HG03064 (cell line): Measurements from ENCODE around the gene IGLL5.
A peak's percentile ranks its signal among the peaks of the same experiment; 100 is the strongest.

Source experiments
- ATAC-seq: cut with Tn5 transposase; IDR thresholded peaks from one replicate; pipeline ENCODE4 v1.9.1; 2021; ENCODE audit warnings: low read depth; ENCODE audit not compliant: unreplicated experiment

The IGLL5 gene

DNA sequence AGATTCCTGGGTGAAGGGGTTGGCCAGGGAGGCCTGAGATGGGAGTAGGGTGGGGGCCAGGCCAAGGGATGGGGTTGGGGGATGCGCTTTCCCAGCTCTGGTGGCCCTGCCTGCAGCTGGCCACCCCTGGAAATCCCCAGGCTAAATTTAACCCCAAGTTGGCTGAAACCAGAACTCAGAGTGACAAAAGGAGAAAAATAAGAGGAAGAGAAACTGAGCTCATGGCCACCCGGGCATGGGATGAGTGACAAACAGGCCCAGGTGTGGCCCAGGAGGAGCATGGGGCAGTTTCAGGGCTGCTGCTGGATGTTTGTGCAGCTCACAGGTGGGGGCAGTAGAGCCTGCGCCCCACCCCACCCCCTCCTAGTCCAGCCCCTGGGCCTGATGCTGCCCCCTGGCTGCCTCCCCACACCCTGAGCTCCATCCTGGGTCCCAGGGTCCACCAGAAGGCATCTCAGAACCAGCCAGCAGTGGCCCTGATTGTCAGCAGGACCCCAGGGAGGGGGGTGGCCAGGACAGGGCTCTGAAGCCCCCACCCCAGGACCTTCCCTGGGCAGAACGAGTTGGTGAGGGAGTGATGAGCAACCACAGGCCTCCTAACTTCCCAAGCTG lies 48.0 kb downstream of the IGLL5 start:
- peak; percentile 84 for ATAC-seq

DNA sequence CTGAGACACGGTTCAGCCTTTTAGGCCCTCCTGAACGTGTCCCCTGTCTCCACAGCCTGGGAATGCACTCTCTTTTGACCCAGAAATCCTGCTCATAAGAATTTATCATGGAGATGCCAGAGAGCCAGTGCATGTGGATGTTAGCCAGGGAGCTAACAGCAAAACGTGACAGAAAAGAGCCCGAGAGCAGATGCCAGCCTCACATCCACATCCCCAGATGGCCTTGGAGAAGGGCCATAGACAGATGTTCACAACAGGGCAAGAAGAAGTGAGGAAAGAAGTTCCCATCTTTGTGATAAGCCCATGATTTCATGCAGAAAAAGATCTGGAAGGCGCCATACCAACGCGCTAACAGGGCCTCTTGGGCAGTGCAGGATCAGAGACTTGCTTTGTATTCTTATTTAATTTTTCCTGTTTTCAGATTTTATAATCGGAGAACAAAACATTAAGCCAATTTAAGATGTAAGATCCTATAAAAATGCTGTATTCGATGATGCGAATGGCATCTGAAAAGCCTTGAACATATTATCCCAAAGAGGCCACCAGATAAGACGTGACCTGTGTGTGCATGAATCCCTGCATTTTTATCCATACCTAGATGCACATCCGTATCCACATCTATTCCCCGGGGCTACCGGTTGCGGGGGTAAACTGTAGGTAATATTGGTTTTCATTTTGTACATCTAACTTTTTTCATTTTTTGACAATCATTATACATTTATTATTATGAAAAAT lies 48.7 kb downstream of the IGLL5 start:
- ATAC-seq = no peak

DNA sequence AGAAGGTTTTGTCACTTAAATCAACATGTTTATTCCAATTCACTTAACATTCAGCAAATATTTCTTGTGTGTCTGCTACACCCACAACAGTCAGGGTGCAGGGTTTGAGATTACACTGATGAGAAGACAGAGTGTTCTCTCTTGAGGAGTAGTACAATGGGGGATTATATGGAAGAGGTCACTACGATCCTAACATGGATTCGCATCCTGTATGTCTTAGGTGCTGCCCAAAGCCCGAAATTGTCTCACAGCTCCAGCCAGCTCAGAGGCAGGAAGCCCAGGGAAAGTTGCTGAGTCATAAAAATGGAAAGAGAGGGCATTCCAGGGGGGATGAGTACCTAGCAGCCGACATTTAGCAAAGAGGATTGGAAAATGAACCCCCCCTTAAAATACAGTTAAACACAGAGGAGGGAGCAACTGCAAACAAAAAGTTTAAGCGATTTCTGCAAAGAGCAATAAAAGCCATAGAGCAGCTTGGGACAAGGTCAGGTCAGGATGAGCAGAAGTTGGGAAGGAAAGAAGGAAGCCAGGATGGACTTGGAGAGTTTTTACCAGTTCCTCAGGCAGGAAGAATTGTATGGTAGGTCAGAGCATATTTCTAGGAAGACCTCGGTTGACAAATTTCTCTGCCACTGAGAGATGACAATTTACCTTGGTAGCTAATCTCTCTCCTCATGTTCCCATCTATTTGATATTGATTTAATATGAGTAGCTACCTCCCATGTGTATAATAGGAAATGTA lies 49.5 kb downstream of the IGLL5 start:
- no peak for ATAC-seq

DNA sequence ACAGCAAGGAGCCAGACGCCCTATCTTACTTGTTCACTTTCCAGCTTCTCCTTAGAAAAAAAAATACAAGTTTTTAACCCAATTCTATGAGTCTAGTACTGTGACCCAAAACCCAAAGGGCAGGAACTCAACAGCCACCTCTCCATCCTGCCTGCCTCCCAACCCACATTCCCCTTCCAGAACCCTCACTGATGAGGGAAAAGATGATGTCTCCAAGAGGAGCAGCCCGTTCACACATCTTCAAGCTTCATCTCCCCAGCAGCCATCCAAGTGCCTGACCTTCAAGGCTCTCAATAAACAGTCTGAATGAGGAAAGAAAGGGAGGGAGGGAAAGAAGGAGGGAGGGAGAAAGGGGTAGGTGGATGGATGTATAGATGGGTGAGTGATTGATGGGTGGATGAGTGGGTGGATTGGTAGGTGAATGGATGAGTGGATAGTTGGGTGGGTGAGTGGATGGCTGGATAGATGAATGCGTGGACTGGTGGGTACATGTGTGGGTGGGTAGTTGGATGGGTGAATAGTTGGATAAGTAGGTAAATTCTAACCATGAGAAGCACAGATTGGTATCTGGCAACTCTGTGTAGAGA lies 50.4 kb downstream of the IGLL5 start:
- ATAC-seq = no peak

DNA sequence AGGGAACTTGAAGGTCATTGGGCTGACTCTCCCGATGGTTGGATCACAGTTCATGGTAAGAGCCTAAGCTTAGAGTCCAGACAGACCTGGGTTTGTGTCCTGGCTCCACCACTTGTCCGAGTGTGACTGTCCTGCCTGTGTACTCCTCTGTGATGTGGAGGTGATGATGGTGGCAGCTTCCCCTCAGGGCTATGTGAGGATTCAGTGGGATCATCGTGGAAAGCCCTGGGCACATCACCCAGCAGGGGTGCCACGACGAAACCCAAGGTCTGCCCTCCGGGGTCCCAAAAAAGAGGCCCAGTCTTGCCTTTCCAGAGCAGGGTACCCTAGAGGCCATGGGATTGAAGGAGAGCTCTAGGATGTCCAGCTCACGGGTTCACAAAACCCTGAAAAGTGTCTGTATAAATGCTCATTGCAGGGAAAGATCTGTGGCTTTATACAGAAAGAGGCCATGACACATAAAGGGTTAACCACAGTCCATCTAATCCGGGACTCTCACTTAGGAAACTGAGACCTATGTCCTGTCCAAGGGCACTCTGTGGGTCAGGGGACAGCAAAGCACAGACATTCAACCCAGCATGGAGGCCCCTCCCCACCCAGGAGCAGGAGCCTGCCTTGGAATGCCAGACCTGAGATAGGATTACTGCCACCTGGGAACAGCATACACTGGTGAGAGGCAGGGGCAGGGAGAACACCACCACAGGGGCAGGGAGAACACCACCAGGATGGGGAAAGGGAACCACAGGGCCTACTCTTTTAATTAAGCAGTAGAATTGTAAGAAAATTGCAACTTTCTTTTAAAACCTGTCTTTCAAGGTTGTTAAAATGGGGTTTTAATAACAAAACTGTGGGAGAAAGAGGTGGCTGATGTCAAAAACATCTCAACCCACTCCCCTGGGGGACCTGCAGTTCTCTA lies 51.3 kb downstream of the IGLL5 start:
- ATAC-seq = no peak

DNA sequence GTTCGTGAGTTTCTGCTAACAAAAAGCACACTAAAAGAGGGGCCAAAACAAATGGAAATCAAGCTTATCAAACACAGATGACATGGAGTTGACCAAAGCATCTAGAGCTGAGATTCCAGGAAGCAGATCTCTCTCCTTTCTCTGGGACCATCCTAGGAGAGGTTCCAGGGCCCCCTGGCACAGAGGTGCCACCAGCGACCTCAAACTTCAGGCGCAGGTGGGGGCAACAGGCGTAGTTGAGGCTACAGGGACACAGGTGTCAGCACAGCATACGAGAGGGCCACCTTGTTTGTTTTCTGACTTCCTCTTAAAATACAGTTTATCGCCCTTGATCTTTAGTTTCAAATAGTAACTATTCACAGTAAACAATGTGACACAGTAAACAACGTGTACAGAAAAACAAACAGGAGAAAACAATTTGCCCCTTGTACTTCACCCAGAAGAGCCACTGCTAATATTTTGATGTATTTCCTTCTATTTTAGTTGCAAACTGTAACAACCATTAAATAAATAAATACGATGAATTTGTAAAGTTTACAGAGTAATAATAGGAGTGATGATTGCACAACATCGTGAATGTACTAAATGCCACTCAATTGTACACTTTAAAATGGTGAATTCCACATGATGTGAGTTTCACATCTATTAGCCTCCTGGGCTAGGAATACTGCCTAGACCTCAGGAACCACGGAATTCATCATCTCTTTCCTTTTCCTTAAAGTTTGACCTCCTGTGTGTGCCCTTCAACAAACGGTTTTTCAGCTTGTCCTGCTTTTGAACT lies 52.2 kb downstream of the IGLL5 start:
- ATAC-seq = no peak

DNA sequence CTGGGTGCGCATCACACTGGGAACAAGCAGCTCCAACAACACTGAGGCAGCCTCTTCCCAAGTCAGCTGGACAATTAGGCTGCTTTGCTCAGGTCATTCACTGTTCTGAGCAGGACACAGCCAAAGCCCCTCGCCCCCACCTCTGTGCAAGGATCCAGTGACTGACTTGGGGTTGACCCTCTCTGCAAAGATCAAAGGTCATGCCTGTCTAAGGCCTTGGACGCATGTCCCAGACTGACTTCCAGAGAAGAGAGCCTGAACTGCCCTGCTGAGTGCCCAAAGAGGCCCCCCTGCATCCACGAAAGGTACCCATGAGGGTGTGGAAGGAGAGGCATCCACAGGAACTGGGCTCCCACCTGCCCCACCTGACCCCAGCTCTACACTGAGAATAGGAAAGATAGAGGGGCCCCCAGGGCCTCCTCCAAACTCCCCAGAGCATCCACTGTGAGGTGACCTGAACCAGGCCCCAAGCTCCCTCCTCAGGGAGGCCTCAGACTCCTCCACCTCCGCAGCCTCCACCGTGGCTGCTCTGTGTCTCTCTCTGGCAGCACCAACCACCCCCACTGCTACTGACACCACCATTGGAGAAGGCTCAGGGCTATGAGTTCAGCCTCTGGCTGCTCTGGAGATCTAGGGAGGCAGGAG lies 53.5 kb downstream of the IGLL5 start:
- no peak for ATAC-seq

DNA sequence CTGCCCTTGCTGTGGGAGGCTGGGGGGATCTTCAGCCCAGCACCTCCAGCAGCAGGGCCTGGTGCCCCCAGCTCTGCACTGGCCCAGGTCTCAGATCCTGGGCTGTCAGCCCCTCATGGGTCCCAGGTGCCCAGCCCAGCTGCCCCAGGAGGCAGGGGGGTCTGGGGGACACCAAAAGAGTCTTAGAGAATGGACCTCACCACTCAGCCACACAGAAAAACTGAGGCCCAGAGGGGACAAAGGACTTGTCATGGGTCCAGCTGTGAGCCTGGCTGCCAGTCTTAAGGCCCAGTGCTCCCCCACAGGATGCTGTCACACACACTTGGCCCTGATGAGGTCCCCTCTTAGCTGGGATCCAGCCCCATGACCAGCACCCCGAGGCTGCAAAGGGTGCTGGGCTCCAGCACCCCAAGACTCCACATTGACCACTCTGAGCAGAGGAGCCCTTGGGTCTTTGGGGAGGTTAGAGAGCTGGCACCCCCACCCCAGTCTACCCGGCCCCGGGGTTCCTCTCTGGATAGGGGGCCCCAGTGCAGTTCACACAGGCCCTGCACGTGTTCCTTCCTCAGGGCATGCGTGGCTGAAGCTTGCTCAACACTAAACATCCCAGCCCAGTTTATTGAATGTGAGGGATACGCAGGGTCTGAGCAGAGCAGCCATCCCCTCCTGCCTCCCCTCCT lies 54.4 kb downstream of the IGLL5 start:
- ATAC-seq = no peak

DNA sequence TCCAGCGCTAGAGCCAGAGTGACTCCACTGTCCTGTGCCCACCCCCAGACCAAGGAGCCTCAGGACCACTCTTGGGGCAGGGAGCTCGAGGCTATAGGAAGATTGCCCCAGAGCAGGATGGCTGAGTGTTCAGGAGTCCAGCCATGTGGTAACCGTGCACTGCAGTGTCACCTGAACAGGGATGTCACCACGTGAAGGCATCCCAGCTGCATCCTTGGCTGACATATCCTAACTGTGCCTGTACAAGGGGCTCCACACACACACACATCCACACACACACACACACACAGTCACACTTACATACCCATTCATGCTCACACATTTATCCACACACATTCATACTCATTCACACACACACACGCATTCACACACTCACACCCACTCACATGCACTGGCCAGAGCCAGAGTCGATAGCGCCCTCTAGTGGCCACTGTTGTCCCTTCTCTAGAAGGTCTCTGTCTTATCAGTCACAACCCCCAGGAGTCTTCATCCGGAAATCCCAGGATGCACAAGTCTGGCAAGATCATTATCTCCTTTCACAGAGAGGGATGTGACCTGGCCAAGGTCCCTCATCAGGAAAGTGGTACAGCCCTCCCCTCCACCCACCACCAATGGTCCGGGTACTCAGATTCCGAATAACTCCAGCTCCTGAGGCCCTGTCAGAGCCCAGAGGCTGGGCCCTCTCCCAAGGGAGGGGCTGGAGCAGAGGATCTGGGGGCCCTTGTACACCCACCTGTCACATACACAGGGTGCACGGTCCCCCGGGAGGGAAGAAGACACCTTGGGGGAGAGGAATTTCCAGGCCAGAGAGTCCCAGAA lies 55.1 kb downstream of the IGLL5 start:
- ATAC-seq = no peak

DNA sequence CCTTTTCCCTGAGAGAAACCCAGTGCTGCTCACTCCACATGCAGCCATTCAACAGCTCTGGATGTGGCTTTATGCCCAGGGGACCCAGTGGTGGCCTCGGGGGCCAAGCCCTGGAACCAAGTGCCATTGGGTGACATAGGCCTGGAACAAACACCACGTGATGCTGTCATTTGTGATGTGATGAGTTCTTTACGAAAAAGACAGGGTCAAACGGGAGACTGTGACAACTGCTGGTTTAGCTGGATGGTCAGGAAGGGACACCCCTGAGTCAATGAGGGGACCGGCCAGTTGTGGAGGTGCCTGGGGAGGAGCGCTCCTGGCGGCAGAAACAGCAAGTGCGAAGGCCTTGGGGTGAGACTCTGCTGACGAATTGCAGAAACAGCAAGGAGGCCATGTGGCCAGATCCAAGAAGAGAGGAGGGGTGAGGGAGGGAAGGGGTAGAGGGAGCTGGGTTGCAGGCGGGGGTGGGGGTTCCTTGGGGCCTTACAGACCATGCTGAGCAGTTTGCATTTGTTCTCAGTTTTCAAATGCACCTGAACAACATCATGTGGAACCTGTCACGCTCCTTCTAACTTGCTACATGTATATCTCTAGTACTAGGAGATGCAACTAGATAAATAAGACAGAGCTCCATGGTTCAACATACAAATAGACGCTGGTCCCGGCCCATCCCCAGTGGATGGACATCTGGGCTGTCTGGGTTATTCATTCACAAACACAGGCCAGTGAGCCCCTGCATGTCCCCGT lies 56.1 kb downstream of the IGLL5 start:
- ATAC-seq = no peak

DNA sequence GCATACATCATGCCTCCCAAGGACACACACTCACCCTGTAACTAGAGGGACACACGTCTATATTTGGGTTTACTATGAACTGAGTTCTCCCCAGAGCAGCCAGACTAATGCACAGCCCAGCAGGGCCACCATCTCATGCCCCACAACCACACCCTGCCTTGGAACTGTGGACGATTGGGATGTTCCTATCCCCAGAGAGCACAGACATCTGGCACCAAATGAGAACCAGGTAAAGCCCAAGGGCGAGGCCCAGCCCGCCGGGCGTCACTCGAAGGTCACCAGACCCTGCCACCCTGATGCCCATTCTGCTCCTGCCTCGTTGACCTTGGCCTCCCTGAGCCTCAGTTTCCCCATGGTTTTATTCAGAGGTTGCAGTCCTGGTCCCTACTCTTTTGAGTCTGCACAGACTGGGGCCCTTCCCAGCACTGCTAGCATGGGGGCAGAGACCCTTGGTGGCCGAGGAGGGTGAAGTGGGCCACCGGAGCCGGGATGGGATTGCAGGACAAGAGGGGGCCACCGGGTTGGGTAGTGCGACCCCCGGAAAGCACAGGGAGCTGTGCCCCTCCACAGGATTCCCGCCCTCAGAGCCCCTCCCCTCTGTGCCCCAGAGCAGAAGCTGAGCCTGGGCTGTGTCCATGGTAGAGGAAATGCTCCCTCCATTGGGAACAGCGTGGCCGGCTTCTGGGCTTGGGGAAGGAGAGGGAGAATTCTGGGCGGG lies 56.8 kb downstream of the IGLL5 start:
- no peak for ATAC-seq

DNA sequence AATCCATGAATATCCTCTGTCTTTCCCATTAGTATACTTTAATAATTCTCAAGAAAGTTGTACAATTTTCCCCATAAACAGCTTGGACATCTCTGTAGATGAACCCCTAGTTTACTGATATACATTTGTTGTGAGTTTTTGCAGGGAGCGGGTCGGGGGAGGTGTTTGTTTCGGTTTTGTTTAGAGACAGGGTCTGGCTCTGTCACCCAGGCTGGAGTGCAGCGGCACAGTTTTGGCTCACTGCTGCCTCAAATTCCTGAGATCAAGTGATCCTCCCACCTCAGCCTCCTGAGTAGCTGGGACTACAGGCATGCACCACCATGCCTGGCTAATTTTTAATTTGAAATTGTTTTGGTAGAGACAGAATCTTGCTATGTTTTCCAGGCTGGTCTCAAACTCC lies 57.6 kb downstream of the IGLL5 start:
- no peak for ATAC-seq
